ENCODE data around the gene HNRNPLL. TPM values are rescaled to one million over a fixed set of nuclear protein-coding genes. Genes with fewer than 3 reads are reported as not detected.
A peak's percentile ranks its signal among the peaks of the same experiment; 100 is the strongest.

Gene HNRNPLL
- total RNA-seq, 1 donor from 2014 or later, result 29.6 TPM

- H3K4me3 ChIP-seq (ENCODE audit: low read depth, low read length), result peak overlapping the region; percentile 51
- TF ChIP-seq CTCF (conservative IDR thresholded peaks at IDR 0.05; ENCODE audit: low read depth, low read length), result no peak
- DNase-seq (ENCODE audit: low read depth), result no peak
Measured at GRCh38 chr2:38527338-38528007, 75.3 kb downstream of the HNRNPLL start.

- no peak overlapping the region for H3K4me3 ChIP-seq (ENCODE audit: low read depth, low read length)
- no peak for TF ChIP-seq CTCF (conservative IDR thresholded peaks at IDR 0.05; ENCODE audit: low read depth, low read length)
- DNase-seq (ENCODE audit: low read depth), result no peak
Measured at GRCh38 chr2:38526195-38526594, 76.5 kb downstream of the HNRNPLL start.

GRCh38 chr2:38524580-38524979, 78.1 kb downstream of the HNRNPLL start:
- TF ChIP-seq CTCF (conservative IDR thresholded peaks at IDR 0.05; ENCODE audit: low read depth, low read length), result no peak
- no peak overlapping the region for H3K4me3 ChIP-seq (ENCODE audit: low read depth, low read length)
- DNase-seq (ENCODE audit: low read depth), result no peak

- TF ChIP-seq CTCF (conservative IDR thresholded peaks at IDR 0.05; ENCODE audit: low read depth, low read length), result peak; percentile 35
- no peak for DNase-seq (ENCODE audit: low read depth)
- H3K4me3 ChIP-seq (ENCODE audit: low read depth, low read length), result no peak overlapping the region
Measured at GRCh38 chr2:38523728-38524437, 78.8 kb downstream of the HNRNPLL start.

GRCh38 chr2:38522754-38523349, 79.9 kb downstream of the HNRNPLL start:
- no peak overlapping the region for H3K4me3 ChIP-seq (ENCODE audit: low read depth, low read length)
- DNase-seq (ENCODE audit: low read depth), result no peak
- no peak for TF ChIP-seq CTCF (conservative IDR thresholded peaks at IDR 0.05; ENCODE audit: low read depth, low read length)

- no peak overlapping the region for H3K4me3 ChIP-seq (ENCODE audit: low read depth, low read length)
- no peak for TF ChIP-seq CTCF (conservative IDR thresholded peaks at IDR 0.05; ENCODE audit: low read depth, low read length)
- no peak for DNase-seq (ENCODE audit: low read depth)
Measured at GRCh38 chr2:38521835-38522234, 80.9 kb downstream of the HNRNPLL start.

All from epithelial cell of proximal tubule (primary cell).